ENCODE results near the gene PAX3.

PAX3 gene

DNA sequence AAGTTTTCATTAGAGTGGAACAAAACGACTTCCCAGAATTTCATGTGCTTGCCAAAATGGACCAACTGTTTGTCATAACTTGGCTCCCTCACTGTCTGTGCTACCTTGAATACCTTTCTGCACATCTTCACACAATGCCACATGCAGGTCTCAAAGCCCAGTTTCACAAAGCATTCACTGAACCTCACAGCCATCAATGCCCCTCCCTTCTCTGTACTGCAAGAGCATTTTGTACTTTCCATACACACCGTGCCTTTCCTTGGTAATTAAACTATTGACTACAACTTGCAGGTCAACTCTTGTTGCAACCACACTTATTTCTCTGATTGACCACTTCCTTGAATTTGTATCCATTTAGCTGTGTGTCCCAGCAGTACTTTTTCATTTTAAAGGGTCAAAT is 50.5 kb downstream of the PAX3 start:
- Mint-ChIP-seq H3K4me1 (peaks cover 20% of the 10 kb centered on the region), H3K9me3 (no peaks in the 10 kb centered on the region), H3K27ac (no peak overlapping the region), H3K36me3 (ENCODE audit: low read depth) (peaks cover 43% of the 10 kb centered on the region), H3K4me3 (no peak overlapping the region), H3K27me3 (ENCODE audit: low read depth, poor library complexity) (peaks cover 22% of the 10 kb centered on the region)
- no peak for DNase-seq
- TF ChIP-seq, protein P1, sequence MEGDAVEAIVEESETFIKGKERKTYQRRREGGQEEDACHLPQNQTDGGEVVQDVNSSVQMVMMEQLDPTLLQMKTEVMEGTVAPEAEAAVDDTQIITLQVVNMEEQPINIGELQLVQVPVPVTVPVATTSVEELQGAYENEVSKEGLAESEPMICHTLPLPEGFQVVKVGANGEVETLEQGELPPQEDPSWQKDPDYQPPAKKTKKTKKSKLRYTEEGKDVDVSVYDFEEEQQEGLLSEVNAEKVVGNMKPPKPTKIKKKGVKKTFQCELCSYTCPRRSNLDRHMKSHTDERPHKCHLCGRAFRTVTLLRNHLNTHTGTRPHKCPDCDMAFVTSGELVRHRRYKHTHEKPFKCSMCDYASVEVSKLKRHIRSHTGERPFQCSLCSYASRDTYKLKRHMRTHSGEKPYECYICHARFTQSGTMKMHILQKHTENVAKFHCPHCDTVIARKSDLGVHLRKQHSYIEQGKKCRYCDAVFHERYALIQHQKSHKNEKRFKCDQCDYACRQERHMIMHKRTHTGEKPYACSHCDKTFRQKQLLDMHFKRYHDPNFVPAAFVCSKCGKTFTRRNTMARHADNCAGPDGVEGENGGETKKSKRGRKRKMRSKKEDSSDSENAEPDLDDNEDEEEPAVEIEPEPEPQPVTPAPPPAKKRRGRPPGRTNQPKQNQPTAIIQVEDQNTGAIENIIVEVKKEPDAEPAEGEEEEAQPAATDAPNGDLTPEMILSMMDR (IDR thresholded peaks at IDR 0.05): no peak

DNA sequence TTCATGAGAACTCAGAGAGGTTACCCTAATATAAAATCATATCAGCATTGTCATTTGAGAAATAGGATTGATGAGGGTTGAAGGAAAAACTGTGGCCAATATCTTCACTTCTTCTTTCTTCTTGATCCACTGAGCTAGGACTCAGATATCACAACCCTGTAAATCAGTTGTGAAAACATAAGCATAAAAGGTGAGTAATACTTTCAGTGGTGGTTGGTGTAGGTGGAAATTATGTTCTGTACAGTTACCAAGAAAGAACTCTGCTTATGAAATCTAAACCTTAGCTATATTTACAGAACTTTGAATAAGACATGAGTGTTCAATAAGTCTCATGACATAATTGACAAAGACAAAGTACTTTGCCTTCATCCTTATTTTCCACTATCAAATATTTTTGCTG is 56.3 kb downstream of the PAX3 start:
- peaks cover 60% of the 10 kb centered on the region for H3K4me1 Mint-ChIP-seq
- H3K27ac Mint-ChIP-seq: peak overlapping the region; percentile 73
- no peaks in the 10 kb centered on the region for H3K9me3 Mint-ChIP-seq
- TF ChIP-seq, protein P1 (IDR thresholded peaks at IDR 0.05): no peak
- peaks cover 55% of the 10 kb centered on the region for H3K27me3 Mint-ChIP-seq (ENCODE audit: low read depth, poor library complexity)
- DNase-seq: no peak
- peaks cover 26% of the 10 kb centered on the region for H3K36me3 Mint-ChIP-seq (ENCODE audit: low read depth)
- H3K4me3 Mint-ChIP-seq: peak overlapping the region; percentile 31

DNA sequence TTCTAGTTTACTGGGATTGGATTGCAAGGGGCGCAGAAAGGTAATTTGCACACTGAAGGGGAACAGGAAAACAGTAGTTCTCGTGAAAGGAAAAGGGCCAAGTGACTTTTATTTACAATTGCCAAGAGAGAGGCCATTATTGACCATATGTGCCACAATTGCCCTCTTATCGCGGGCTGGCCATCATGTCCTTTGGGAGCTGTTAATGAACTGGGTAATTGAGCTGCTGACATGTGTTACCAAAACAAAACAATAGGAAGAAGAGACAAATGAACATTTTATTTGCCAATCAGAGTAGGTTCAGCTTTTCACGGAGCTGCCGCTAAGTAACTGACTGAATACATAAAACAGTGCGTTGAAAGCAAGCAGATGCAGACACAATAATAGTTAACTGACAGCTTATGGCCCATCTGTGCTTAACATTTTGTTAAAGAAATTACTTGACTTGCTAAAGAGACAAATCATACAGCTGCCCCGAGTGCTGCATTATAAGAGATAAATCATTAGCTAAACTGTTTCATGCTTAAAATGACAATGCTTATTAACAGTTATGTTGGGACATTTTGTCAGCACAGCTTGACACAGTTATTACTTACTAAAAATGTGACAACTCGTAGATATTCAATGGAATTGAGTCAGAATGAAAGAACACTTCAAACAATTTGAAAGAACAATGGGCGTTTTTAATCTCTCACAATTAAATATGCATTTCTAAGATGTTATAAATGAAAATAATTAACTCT is 57.5 kb downstream of the PAX3 start:
- H3K9me3 Mint-ChIP-seq: no peaks in the 10 kb centered on the region
- H3K4me3 Mint-ChIP-seq: peak overlapping the region; percentile 41
- peak overlapping the region; percentile 9 for H3K27ac Mint-ChIP-seq
- H3K4me1 Mint-ChIP-seq: peaks cover 66% of the 10 kb centered on the region
- TF ChIP-seq, protein P1 (IDR thresholded peaks at IDR 0.05): no peak
- no peak for DNase-seq
- H3K36me3 Mint-ChIP-seq (ENCODE audit: low read depth): peaks cover 31% of the 10 kb centered on the region
- H3K27me3 Mint-ChIP-seq (ENCODE audit: low read depth, poor library complexity): peaks cover 66% of the 10 kb centered on the region

DNA sequence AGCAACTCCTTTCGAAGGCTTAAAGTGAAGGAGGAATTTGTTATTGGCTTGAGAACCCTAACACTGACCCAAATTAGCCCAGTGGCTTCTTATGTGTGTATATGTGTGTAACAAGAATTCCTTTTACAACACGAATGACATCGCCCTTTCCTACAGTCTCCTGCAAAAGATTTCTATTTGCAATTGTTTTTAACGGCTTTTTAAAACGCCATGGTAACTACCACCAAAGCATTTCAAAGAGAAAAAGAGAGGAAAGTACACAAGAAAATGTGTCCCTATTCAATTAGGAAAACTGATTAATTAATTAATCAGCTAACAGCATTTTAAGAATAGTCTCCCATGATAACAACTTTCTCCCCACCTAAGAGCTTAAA is 58.1 kb downstream of the PAX3 start:
- Mint-ChIP-seq H3K9me3 (no peaks in the 10 kb centered on the region), H3K4me3 (peak overlapping the region; percentile 41), H3K4me1 (peaks cover 66% of the 10 kb centered on the region), H3K36me3 (ENCODE audit: low read depth) (peaks cover 31% of the 10 kb centered on the region), H3K27me3 (ENCODE audit: low read depth, poor library complexity) (peaks cover 69% of the 10 kb centered on the region), H3K27ac (no peak overlapping the region)
- DNase-seq: no peak
- TF ChIP-seq, protein P1 (IDR thresholded peaks at IDR 0.05): no peak

DNA sequence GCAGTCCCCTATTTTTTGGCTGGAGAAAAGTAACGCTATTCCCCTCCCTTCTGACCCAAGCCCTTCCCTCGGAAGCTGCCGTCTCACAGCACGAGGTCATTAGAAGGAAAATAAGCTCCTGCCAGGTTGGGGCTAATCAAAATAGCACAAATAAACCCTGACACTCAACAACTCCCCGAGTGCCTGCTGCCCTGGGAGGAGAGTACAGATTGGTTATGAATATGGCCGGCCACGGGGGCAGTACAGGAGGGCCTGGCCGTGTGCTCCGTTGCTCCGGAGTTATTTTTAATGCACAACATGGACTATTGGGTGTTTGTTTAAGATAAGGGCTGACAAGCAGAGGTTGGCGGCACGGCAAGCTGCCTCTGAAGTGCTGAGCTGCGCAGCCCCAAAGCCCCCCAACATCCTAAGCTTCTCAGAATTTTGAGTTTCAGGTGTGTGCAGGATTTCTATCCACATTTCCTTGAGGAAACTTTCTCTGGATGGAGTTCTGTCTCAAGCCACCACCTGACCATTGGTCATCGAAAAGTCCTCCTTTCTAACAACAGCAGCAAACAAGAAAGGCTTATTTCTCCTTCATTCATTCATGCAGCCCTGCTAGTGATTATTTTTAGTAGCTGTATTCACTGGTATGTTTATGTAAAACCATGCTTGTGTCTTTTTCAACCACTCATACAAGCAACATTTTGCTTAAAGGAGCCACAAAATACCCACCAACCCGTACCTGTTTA is 58.7 kb downstream of the PAX3 start:
- Mint-ChIP-seq H3K9me3 (no peaks in the 10 kb centered on the region), H3K4me3 (peak overlapping the region; percentile 57), H3K27ac (peak overlapping the region; percentile 74), H3K27me3 (ENCODE audit: low read depth, poor library complexity) (peaks cover 69% of the 10 kb centered on the region), H3K4me1 (peaks cover 65% of the 10 kb centered on the region), H3K36me3 (ENCODE audit: low read depth) (peaks cover 28% of the 10 kb centered on the region)
- TF ChIP-seq, protein P1 (IDR thresholded peaks at IDR 0.05): no peak
- peak; percentile 12 for DNase-seq

Measured in nephron progenitor cell (in vitro differentiated cells).